Esophagus squamous epithelium (tissue), 4 donors: ENCODE measurements around the gene PTP4A2.

Source experiments
- POLR2A ChIP-seq, 4 donors: fragments of 450-650 bp; IDR thresholded peaks; one replicate each; pipeline ENCODE4 v1.6.1; 2017; ENCODE audit warnings: antibody characterized with exemption in 4 of 4, mild to moderate bottlenecking in 4 of 4, moderate library complexity in 3 of 4
- TF ChIP-seq, protein P1 (sequence below), 6 experiments: fragments of 450-650 bp in 4 of 6; fragments of 200-600 bp in 2 of 6; sonication (generic) in 2 of 6; IDR thresholded peaks; one replicate each; pipeline ENCODE4 v1.5.1; 2016 to 2019; ENCODE audit warnings: antibody characterized with exemption in 6 of 6, mild to moderate bottlenecking in 4 of 6, moderate library complexity in 4 of 6

GRCh38 chr1:31924839-31925238, 13.3 kb downstream of the PTP4A2 start:
- TF ChIP-seq, protein P1, sequence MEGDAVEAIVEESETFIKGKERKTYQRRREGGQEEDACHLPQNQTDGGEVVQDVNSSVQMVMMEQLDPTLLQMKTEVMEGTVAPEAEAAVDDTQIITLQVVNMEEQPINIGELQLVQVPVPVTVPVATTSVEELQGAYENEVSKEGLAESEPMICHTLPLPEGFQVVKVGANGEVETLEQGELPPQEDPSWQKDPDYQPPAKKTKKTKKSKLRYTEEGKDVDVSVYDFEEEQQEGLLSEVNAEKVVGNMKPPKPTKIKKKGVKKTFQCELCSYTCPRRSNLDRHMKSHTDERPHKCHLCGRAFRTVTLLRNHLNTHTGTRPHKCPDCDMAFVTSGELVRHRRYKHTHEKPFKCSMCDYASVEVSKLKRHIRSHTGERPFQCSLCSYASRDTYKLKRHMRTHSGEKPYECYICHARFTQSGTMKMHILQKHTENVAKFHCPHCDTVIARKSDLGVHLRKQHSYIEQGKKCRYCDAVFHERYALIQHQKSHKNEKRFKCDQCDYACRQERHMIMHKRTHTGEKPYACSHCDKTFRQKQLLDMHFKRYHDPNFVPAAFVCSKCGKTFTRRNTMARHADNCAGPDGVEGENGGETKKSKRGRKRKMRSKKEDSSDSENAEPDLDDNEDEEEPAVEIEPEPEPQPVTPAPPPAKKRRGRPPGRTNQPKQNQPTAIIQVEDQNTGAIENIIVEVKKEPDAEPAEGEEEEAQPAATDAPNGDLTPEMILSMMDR (IDR thresholded peaks at IDR 0.05) = no peak
- TF ChIP-seq POLR2A (IDR thresholded peaks at IDR 0.05) = no peak
